Umbilical cord (tissue), 2 donors: ENCODE results near the gene LTF. TPM values are rescaled to one million over a fixed set of nuclear protein-coding genes. Genes with fewer than 3 reads are reported as not detected.

Source experiments
- DNase-seq: peaks from one replicate; pipeline ENCODE4 v3.0.0-alpha.2; 2015; ENCODE audit warnings: low spot score
- total RNA-seq: library from RNA; depleted of rRNA; stranded (reverse); fragments of >200 nt; gene quantifications from one replicate; pipeline ENCODE4 v1.2.3, GENCODE V29; 2014; ENCODE audit warnings: low replicate concordance; ENCODE audit not compliant: insufficient read depth

Gene LTF
- total RNA-seq, 1 donor from 2014 or later = 1.2 TPM

- DNase-seq = no peak
Observed at GRCh38 chr3:46491089-46492070, 26.7 kb upstream of the LTF start.

GRCh38 chr3:46490338-46491084, 25.8 kb upstream of the LTF start:
- no peak for DNase-seq

GRCh38 chr3:46489875-46490274, 25.2 kb upstream of the LTF start:
- DNase-seq = no peak

- DNase-seq = no peak
Observed at GRCh38 chr3:46489381-46489780, 24.7 kb upstream of the LTF start.

GRCh38 chr3:46488735-46489361, 24.1 kb upstream of the LTF start:
- peak; percentile 92 for DNase-seq

- DNase-seq = no peak
Observed at GRCh38 chr3:46485779-46486175, 21.1 kb upstream of the LTF start.

- no peak for DNase-seq
Observed at GRCh38 chr3:46484911-46485778, 20.4 kb upstream of the LTF start.

GRCh38 chr3:46484388-46484787, 19.7 kb upstream of the LTF start:
- no peak for DNase-seq

- no peak for DNase-seq
Observed at GRCh38 chr3:46483825-46484224, 19.1 kb upstream of the LTF start.

GRCh38 chr3:46482632-46483350, 18.1 kb upstream of the LTF start:
- DNase-seq = no peak

GRCh38 chr3:46481636-46482035, 16.9 kb upstream of the LTF start:
- DNase-seq = no peak

GRCh38 chr3:46480491-46481195, 15.9 kb upstream of the LTF start:
- no peak for DNase-seq

- DNase-seq = no peak
Observed at GRCh38 chr3:46479696-46480095, 15.0 kb upstream of the LTF start.

- DNase-seq = no peak
Observed at GRCh38 chr3:46479021-46479420, 14.3 kb upstream of the LTF start.

GRCh38 chr3:46478341-46478740, 13.6 kb upstream of the LTF start:
- no peak for DNase-seq

GRCh38 chr3:46477756-46478155, 13.1 kb upstream of the LTF start:
- DNase-seq = no peak

- DNase-seq = no peak
Observed at GRCh38 chr3:46477145-46477544, 12.4 kb upstream of the LTF start.

- no peak for DNase-seq
Observed at GRCh38 chr3:46472736-46473135, 8.0 kb upstream of the LTF start.

- no peak for DNase-seq
Observed at GRCh38 chr3:46471371-46471914, 6.7 kb upstream of the LTF start.

GRCh38 chr3:46470831-46471230, 6.1 kb upstream of the LTF start:
- DNase-seq = no peak
